Activated CD8-positive, alpha-beta T cell treated with anti-CD3 and anti-CD28 coated beads, Interleukin-2, amount 10 ng/mL, durations not matched to agents 7 days and 5 days (primary cell): Measurements from ENCODE around the gene HSD17B3. TPM values are rescaled to one million over a fixed set of nuclear protein-coding genes. Genes with fewer than 3 reads are reported as not detected.

Experiments
- ATAC-seq: fragments of 150-1000 bp; cut with Tn5 transposase; one replicate; pipeline ENCODE4 v1.10.0; 2021; ENCODE audit warnings: moderate library complexity
- CTCF ChIA-PET: fragments of 350-600 bp; sonication (Branson Sonifier 250); formaldehyde crosslinking; loops from one replicate; lab custom pipeline; 2021; ENCODE audit warnings: antibody characterized with exemption; lab: Charles Lee
- POLR2A ChIA-PET: fragments of 350-600 bp; sonication (Branson Sonifier 250); formaldehyde crosslinking; loops from one replicate; lab custom pipeline; 2021; ENCODE audit warnings: antibody characterized with exemption; lab: Charles Lee
- DNase-seq: peaks from one replicate; pipeline ENCODE4 v3.0.0-alpha.2; 2020
- H3K27ac Mint-ChIP-seq: one replicate; pipeline ENCODE4 v1.8.0; 2021; ENCODE audit warnings: mild to moderate bottlenecking, mixed read lengths
- H3K27me3 Mint-ChIP-seq: one replicate; pipeline ENCODE4 v1.8.0; 2021; ENCODE audit warnings: low read depth, mixed read lengths
- H3K36me3 Mint-ChIP-seq: one replicate; pipeline ENCODE4 v1.8.0; 2021; ENCODE audit warnings: low read depth, mixed read lengths
- H3K4me1 Mint-ChIP-seq: one replicate; pipeline ENCODE4 v1.8.0; 2021; ENCODE audit warnings: low read depth, mixed read lengths
- H3K4me3 Mint-ChIP-seq: one replicate; pipeline ENCODE4 v1.8.0; 2021; ENCODE audit warnings: mild to moderate bottlenecking, mixed read lengths
- H3K9me3 Mint-ChIP-seq: one replicate; pipeline ENCODE4 v1.8.0; 2022; ENCODE audit warnings: mixed read lengths; ENCODE audit not compliant: insufficient read depth
- total RNA-seq, 2 experiments: library from RNA; stranded (reverse); gene quantifications; one replicate each; pipeline ENCODE4 v1.2.3, GENCODE V29; 2021

Gene HSD17B3
- total RNA-seq, 2 experiments from 2014 or later = not detected

GRCh38 chr9:96232164-96232538, 69.8 kb downstream of the HSD17B3 start:
- Mint-ChIP-seq H3K9me3 (no peaks in the 10 kb centered on the region), H3K4me3 (no peak overlapping the region), H3K4me1 (no peaks in the 10 kb centered on the region), H3K27me3 (peaks cover 56% of the 10 kb centered on the region), H3K36me3 (no peaks in the 10 kb centered on the region), H3K27ac (no peak overlapping the region)
- ChIA-PET POLR2A (no interaction called here), CTCF (interaction anchor here (0.7 to 3.1 kb wide), 10 partner anchors 8 to 236 kb away, joined by 3 to 12 read pairs (median 4); no protein-coding TSS in a partner anchor)
- DNase-seq = no peak
- no peak for ATAC-seq

GRCh38 chr9:96230002-96230401, 72.0 kb downstream of the HSD17B3 start:
- H3K4me1 Mint-ChIP-seq = no peaks in the 10 kb centered on the region
- H3K27me3 Mint-ChIP-seq = peaks cover 47% of the 10 kb centered on the region

DNA sequence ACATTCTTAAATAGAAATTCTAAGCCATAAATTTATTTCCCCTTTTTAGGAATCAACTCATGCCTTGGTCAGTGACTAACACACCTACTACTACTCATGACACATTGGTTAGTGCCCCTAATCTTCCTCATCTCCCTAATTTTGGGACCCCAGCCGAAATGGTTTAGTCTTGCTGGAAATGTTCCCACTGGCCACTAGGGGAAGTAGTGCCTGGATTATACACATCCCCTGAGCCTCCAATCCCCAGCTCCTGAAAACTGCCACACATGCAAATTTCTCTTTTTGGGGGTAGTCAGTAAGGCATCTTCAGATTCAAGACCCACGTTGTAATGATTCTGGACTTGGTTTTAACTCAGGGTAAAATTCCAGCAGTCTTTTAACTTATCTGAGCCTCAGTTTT, 79.8 kb downstream of the HSD17B3 start:
- ATAC-seq = no peak
- Mint-ChIP-seq H3K27ac (no peak overlapping the region), H3K9me3 (peaks cover 14% of the 10 kb centered on the region), H3K4me1 (peaks cover 13% of the 10 kb centered on the region), H3K36me3 (peaks cover 3% of the 10 kb centered on the region), H3K4me3 (no peak overlapping the region), H3K27me3 (peaks cover 44% of the 10 kb centered on the region)
- CTCF ChIA-PET = no interaction called here
- POLR2A ChIA-PET = no interaction called here
- DNase-seq = no peak

More at GRCh38 chr9:96230002-96230401, 72.0 kb downstream of the HSD17B3 start:
- no peak overlapping the region for H3K27ac Mint-ChIP-seq
- H3K9me3 Mint-ChIP-seq = peaks cover 5% of the 10 kb centered on the region
- H3K36me3 Mint-ChIP-seq = no peaks in the 10 kb centered on the region
- CTCF ChIA-PET = interaction anchor here (1.5 kb wide), 1 partner anchor 12 kb away, joined by 3 read pairs; no protein-coding TSS in a partner anchor
- POLR2A ChIA-PET = no interaction called here
- H3K4me3 Mint-ChIP-seq = no peak overlapping the region
- no peak for ATAC-seq
- no peak for DNase-seq

DNA sequence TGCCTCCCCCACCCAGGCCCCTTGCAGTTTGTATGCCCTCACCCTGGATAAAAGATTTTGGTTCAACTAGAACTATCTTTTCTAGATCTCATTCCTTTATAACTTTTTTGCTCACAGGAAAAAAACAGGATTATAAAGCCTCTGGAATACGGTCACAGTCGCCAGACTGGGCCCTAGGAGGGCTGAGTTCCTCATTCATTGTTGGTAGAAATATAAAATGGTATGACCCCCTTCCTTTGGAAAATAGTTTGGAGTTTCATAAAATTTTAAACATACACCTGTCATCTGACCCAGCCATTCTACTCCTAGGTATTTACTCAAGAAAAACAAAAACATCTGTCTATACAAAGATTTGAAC, 82.1 kb downstream of the HSD17B3 start:
- H3K27ac Mint-ChIP-seq = no peak overlapping the region
- H3K9me3 Mint-ChIP-seq = peaks cover 9% of the 10 kb centered on the region
- ChIA-PET CTCF (interaction anchor here (1.0 to 3.0 kb wide), 4 partner anchors 9 to 837 kb away, joined by 3 to 16 read pairs (median 4); no protein-coding TSS in a partner anchor), POLR2A (no interaction called here)
- peaks cover 3% of the 10 kb centered on the region for H3K36me3 Mint-ChIP-seq
- DNase-seq (no peak), ATAC-seq (no peak)
- peaks cover 13% of the 10 kb centered on the region for H3K4me1 Mint-ChIP-seq
- H3K4me3 Mint-ChIP-seq = no peak overlapping the region
- H3K27me3 Mint-ChIP-seq = peaks cover 59% of the 10 kb centered on the region

- ATAC-seq = no peak
- H3K27ac Mint-ChIP-seq = no peak overlapping the region
- peak; percentile 35 for DNase-seq
- H3K36me3 Mint-ChIP-seq = peaks cover 1% of the 10 kb centered on the region
- CTCF ChIA-PET = interaction anchor here (0.9 to 3.0 kb wide), 8 partner anchors 10 to 1051 kb away, joined by 3 to 16 read pairs (median 4); no protein-coding TSS in a partner anchor
- H3K4me3 Mint-ChIP-seq = no peak overlapping the region
- H3K27me3 Mint-ChIP-seq = peaks cover 60% of the 10 kb centered on the region
- POLR2A ChIA-PET = no interaction called here
- H3K9me3 Mint-ChIP-seq = peaks cover 7% of the 10 kb centered on the region
- peaks cover 13% of the 10 kb centered on the region for H3K4me1 Mint-ChIP-seq
Observed at GRCh38 chr9:96219026-96219899, 82.7 kb downstream of the HSD17B3 start.

DNA sequence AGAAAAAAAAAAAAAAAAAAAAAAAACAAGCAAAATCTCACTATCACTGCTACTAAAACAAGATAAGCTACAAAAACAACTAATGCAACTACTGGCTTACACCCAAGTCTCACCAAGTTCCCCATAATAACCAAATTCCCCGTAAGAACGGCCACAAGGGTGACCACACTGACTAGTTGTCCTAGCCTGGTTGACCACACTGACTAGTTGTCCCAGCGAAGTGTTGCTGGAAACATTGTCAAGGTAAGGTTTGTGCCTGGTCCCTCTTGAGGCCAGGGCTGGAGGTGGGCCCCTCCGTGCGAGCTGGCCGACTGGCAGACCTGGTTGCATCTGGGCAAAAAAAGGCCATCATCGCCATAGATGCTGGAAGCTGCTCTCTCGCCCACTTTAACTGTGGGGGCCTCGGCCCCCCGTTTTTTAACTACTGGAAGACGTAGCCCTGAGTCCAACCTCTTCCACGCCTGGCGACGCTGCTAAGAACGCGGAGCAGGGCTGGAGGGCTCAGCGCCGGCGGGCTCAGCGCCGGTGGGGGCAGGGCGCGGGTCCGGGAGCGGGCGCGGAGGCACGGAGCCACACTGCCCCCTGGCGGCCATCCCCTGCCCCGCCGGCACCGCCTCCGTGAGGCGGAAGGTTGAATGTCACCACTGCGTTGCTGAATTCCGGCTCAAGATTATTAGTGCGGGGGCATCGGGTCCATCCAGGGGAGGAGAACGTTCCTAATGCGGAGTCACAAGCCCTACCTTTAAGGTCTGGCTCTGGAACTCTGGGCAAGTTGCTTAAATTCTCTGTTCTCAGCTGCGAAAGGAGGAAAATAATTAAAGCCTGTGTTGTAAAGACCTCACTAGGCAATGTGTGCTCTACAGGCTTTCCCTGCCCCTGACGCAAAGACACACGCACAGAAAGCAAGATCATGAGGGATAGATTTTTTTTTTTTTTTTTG, 84.0 kb downstream of the HSD17B3 start:
- H3K9me3 Mint-ChIP-seq = no peaks in the 10 kb centered on the region
- DNase-seq (peak; percentile 80), ATAC-seq (peak; percentile 96)
- CTCF ChIA-PET = interaction anchor here (0.7 to 3.0 kb wide), 22 partner anchors 9 to 1537 kb away, joined by 3 to 16 read pairs (median 4); no protein-coding TSS in a partner anchor
- peaks cover 13% of the 10 kb centered on the region for H3K4me1 Mint-ChIP-seq
- peaks cover 59% of the 10 kb centered on the region for H3K27me3 Mint-ChIP-seq
- no peak overlapping the region for H3K27ac Mint-ChIP-seq
- H3K4me3 Mint-ChIP-seq = peak overlapping the region; percentile 64
- POLR2A ChIA-PET = no interaction called here
- no peaks in the 10 kb centered on the region for H3K36me3 Mint-ChIP-seq

- Mint-ChIP-seq H3K9me3 (no peaks in the 10 kb centered on the region), H3K27me3 (peaks cover 60% of the 10 kb centered on the region), H3K36me3 (no peaks in the 10 kb centered on the region), H3K4me3 (no peak overlapping the region), H3K4me1 (peaks cover 13% of the 10 kb centered on the region), H3K27ac (no peak overlapping the region)
- POLR2A ChIA-PET = no interaction called here
- DNase-seq (no peak), ATAC-seq (no peak)
- CTCF ChIA-PET = interaction anchor here (0.7 to 3.0 kb wide), 21 partner anchors 8 to 1536 kb away, joined by 3 to 16 read pairs (median 4); no protein-coding TSS in a partner anchor
Observed at GRCh38 chr9:96217294-96217707, 84.7 kb downstream of the HSD17B3 start.

DNA sequence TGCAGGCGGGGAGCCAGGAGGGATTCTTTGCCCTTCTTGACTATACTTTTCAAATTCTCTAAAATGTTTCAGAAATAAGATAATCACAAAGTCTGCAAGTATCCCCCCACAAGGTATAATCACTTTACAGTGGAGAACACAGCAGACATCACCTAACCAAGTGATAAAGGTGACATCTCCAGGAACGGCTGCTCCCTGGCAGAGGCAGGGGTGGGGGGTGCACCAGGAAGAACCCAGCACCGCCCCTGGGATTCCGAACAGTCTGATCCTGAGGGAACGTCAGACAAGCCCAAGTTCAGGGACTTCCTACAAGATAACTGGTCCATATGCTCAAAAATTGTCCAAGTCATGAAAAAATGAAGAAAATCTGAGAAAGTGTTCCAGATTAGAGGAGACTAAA, 85.4 kb downstream of the HSD17B3 start:
- DNase-seq (no peak), ATAC-seq (no peak)
- Mint-ChIP-seq H3K4me3 (no peak overlapping the region), H3K27ac (no peak overlapping the region), H3K9me3 (no peaks in the 10 kb centered on the region), H3K27me3 (peaks cover 54% of the 10 kb centered on the region), H3K36me3 (no peaks in the 10 kb centered on the region), H3K4me1 (peaks cover 13% of the 10 kb centered on the region)
- POLR2A ChIA-PET = no interaction called here
- CTCF ChIA-PET = interaction anchor here (0.8 to 2.2 kb wide), 6 partner anchors 11 to 1049 kb away, joined by 3 to 11 read pairs (median 4); no protein-coding TSS in a partner anchor

GRCh38 chr9:96215841-96216240, 86.1 kb downstream of the HSD17B3 start:
- H3K9me3 Mint-ChIP-seq = no peaks in the 10 kb centered on the region
- DNase-seq = no peak
- H3K4me1 Mint-ChIP-seq = peaks cover 13% of the 10 kb centered on the region
- ChIA-PET CTCF (no interaction called here), POLR2A (no interaction called here)
- no peak overlapping the region for H3K27ac Mint-ChIP-seq
- no peak overlapping the region for H3K4me3 Mint-ChIP-seq
- no peak for ATAC-seq
- no peaks in the 10 kb centered on the region for H3K36me3 Mint-ChIP-seq
- H3K27me3 Mint-ChIP-seq = peaks cover 57% of the 10 kb centered on the region

DNA sequence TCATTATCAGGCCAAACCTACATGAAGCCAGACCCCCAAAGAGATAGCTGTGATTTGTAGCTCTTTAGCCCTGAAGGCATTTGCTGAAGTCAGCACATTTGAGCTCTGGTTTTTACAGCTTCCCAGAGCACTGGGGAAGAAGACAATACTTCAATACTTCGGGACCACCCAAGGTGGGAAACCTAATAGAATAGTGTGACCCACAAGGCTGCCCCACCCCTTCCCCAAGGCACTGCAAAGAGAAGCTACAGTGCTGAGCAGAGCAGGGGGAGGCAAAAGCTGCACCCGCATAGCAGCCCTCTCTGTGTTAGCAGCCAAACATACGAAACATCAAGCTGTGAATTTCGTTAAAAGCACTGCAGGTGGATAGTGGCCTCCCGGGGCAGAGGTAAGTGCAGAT, 87.3 kb downstream of the HSD17B3 start:
- no peak for DNase-seq
- H3K36me3 Mint-ChIP-seq = no peaks in the 10 kb centered on the region
- H3K9me3 Mint-ChIP-seq = no peaks in the 10 kb centered on the region
- H3K27ac Mint-ChIP-seq = no peak overlapping the region
- peaks cover 13% of the 10 kb centered on the region for H3K4me1 Mint-ChIP-seq
- CTCF ChIA-PET = interaction anchor here (0.9 kb wide), 1 partner anchor 1083 kb away, joined by 3 read pairs; no protein-coding TSS in a partner anchor
- ATAC-seq = no peak
- POLR2A ChIA-PET = interaction anchor here (0.6 kb wide), 1 partner anchor 287 kb away, joined by 6 read pairs; no protein-coding TSS in a partner anchor
- H3K4me3 Mint-ChIP-seq = no peak overlapping the region
- H3K27me3 Mint-ChIP-seq = peaks cover 61% of the 10 kb centered on the region
